Gastrocnemius medialis (tissue), 4 donors: ENCODE data around the gene ROR2. TPM values are rescaled to one million over a fixed set of nuclear protein-coding genes. Genes with fewer than 3 reads are reported as not detected.
A peak's percentile ranks its signal among the peaks of the same experiment; 100 is the strongest.

ENCODE experiments used
- ATAC-seq, 2 donors: fragments of 150-250 bp; one replicate each; pipeline ENCODE4 v1.9.1; 2016
- DNase-seq, 2 donors: peaks; one replicate each; pipeline ENCODE4 v3.0.0-alpha.2; 2019
- H3K27ac ChIP-seq, 4 donors: fragments of 200-600 bp; sonication (generic); 1 replicate in 1 of 4; 2 replicates in 3 of 4; pipeline ENCODE4 v1.5.1; 2016 to 2018; ENCODE audit warnings: mild to moderate bottlenecking in 2 of 4, moderate library complexity in 1 of 4
- H3K27me3 ChIP-seq, 3 donors: fragments of 200-600 bp; sonication (generic) in 2 of 3; 1 replicate in 1 of 3; 2 replicates in 2 of 3; pipeline versions ENCODE4 v1.5.1 to v1.6.0; 2016 to 2019; ENCODE audit warnings: mild to moderate bottlenecking in 1 of 3, moderate library complexity in 1 of 3
- H3K36me3 ChIP-seq, 2 donors: fragments of 200-600 bp; sonication (generic) in 1 of 2; one replicate each; pipeline ENCODE4 v1.5.1; 2017 to 2018
- H3K4me1 ChIP-seq, 2 donors: fragments of 200-600 bp; sonication (generic) in 1 of 2; one replicate each; pipeline ENCODE4 v1.5.1; 2016 to 2017; ENCODE audit warnings: mild to moderate bottlenecking in 2 of 2
- H3K4me3 ChIP-seq, 4 donors: fragments of 200-600 bp; sonication (generic) in 3 of 4; 1 replicate in 1 of 4; 2 replicates in 3 of 4; pipeline ENCODE4 v1.5.1; 2016 to 2019; ENCODE audit warnings: mild to moderate bottlenecking in 2 of 4
- H3K9me3 ChIP-seq, 3 donors: fragments of 200-600 bp; sonication (generic) in 2 of 3; 1 replicate in 1 of 3; 2 replicates in 2 of 3; pipeline ENCODE4 v1.5.1; 2016 to 2019
- CTCF ChIP-seq, 5 experiments: fragments of 450-650 bp in 3 of 5; fragments of 200-600 bp in 2 of 5; sonication (generic) in 2 of 5; IDR thresholded peaks in 4 of 5; conservative IDR thresholded peaks in 1 of 5; 1 replicate in 4 of 5; 2 replicates in 1 of 5; pipeline ENCODE4 v1.5.1; 2016 to 2019; ENCODE audit warnings: antibody characterized with exemption in 5 of 5, mild to moderate bottlenecking in 3 of 5, moderate library complexity in 3 of 5
- POLR2A ChIP-seq, 2 donors: fragments of 450-650 bp; IDR thresholded peaks; one replicate each; pipeline ENCODE4 v1.6.1; 2017; ENCODE audit warnings: antibody characterized with exemption in 2 of 2, mild to moderate bottlenecking in 2 of 2, moderate library complexity in 2 of 2
- in situ Hi-C, 4 donors: fragments of 200-750 bp; cut with MboI; loops; one replicate each; pipeline versions ENCODE4 v1.15.0 to v1.8.0; 2017; ENCODE audit warnings: low sequenced_read_pairs in 4 of 4
- intact Hi-C: fragments of 100-400 bp; cut with DNase I; formaldehyde crosslinking; loops from one replicate; pipeline ENCODE4 v1.15.1; 2023; ENCODE audit warnings: low total_unique reads
- microRNA-seq, 2 donors: library from miRNA; unstranded; fragments of <30 nt; microRNA quantifications; one replicate each; pipeline ENCODE4, GENCODE V29; 2016; ENCODE audit warnings: borderline replicate concordance in 2 of 2
- total RNA-seq, 4 donors: library from RNA; depleted of rRNA; stranded (reverse); fragments of >200 nt; gene quantifications; one replicate each; pipeline versions ENCODE4 v1.1.0 to v1.2.3, GENCODE V29; 2016

ROR2 gene
- total RNA-seq, 4 donors from 2014 or later, result 0.15 to 1.2 (median 0.61) TPM

GRCh38 chr9:91516777-91517176 is 433.3 kb downstream of the ROR2 start:
- intact Hi-C loops (no loop called here), in situ Hi-C loops (no loop called here)
- no peak overlapping the region for H3K4me3 ChIP-seq
- H3K4me1 ChIP-seq, result peaks cover 0 to 6% of the 10 kb centered on the region in 2 donors
- no peaks in the 10 kb centered on the region for H3K36me3 ChIP-seq
- H3K27ac ChIP-seq, result no peak overlapping the region
- DNase-seq (no peak), ATAC-seq (no peak)
- TF ChIP-seq POLR2A (IDR thresholded peaks at IDR 0.05), result no peak
- no peak for TF ChIP-seq CTCF (IDR thresholded peaks at IDR 0.05 in 4 of 5, conservative IDR thresholded peaks at IDR 0.05 in 1 of 5)
- peaks cover 0 to 6% (median 0%) of the 10 kb centered on the region in 3 donors for H3K9me3 ChIP-seq
- H3K27me3 ChIP-seq, result no peaks in the 10 kb centered on the region

- Histone ChIP-seq H3K36me3 (no peaks in the 10 kb centered on the region), H3K4me1 (peaks cover 0 to 6% of the 10 kb centered on the region in 2 donors), H3K9me3 (peaks cover 0 to 6% (median 0%) of the 10 kb centered on the region in 3 donors), H3K27me3 (no peaks in the 10 kb centered on the region), H3K27ac (no peak overlapping the region), H3K4me3 (no peak overlapping the region)
- in situ Hi-C loops (no loop called here), intact Hi-C loops (no loop called here)
- TF ChIP-seq CTCF (IDR thresholded peaks at IDR 0.05 in 4 of 5, conservative IDR thresholded peaks at IDR 0.05 in 1 of 5) (no peak), POLR2A (IDR thresholded peaks at IDR 0.05) (no peak)
- DNase-seq (no peak), ATAC-seq (no peak)
Measured at GRCh38 chr9:91516081-91516480, 433.9 kb downstream of the ROR2 start.

GRCh38 chr9:91515074-91515687 is 434.8 kb downstream of the ROR2 start:
- H3K27ac ChIP-seq, result no peak overlapping the region
- peaks cover 0 to 6% of the 10 kb centered on the region in 2 donors for H3K4me1 ChIP-seq
- TF ChIP-seq CTCF (IDR thresholded peaks at IDR 0.05 in 4 of 5, conservative IDR thresholded peaks at IDR 0.05 in 1 of 5) (no peak), POLR2A (IDR thresholded peaks at IDR 0.05) (no peak)
- DNase-seq (no peak), ATAC-seq (no peak)
- in situ Hi-C loops (no loop called here), intact Hi-C loops (no loop called here)
- H3K36me3 ChIP-seq, result no peaks in the 10 kb centered on the region
- peak overlapping the region in 1 of 4 donors; percentile 5 for H3K4me3 ChIP-seq
- H3K9me3 ChIP-seq, result peaks cover 0 to 6% (median 0%) of the 10 kb centered on the region in 3 donors
- no peaks in the 10 kb centered on the region for H3K27me3 ChIP-seq

Small RNA genes within 50 kb of the gene (microRNA-seq; reads per million reads assigned to microRNA genes)
- 0 reads per million in 2 donors for gene MIR3910-1
- 0 reads per million in 2 donors for gene MIR3910-2

Other genes starting within 250 kb of the ROR2 start
- 10 to 100 TPM; 26.6 to 28.0 (median 26.9) TPM for gene SPTLC1, start 165.2 kb upstream of the ROR2 start, total RNA-seq